Colonic mucosa (tissue), 4 donors: ENCODE data around the gene PHACTR4. TPM values are rescaled to one million over a fixed set of nuclear protein-coding genes. Genes with fewer than 3 reads are reported as not detected.
"Not testable (repeated sequence)": the region's sequence is repeated elsewhere in the genome, so short reads cannot be mapped to it uniquely, and the experiment has no call there.

Experiments used
- DNase-seq: peaks from one replicate; pipeline ENCODE4 v3.0.0-alpha.2; 2020
- H3K27ac ChIP-seq: fragments of 200-600 bp; one replicate; pipeline ENCODE4 v1.8.0; 2021
- H3K27me3 ChIP-seq: fragments of 200-600 bp; one replicate; pipeline ENCODE4 v1.8.0; 2021
- H3K36me3 ChIP-seq: fragments of 200-600 bp; one replicate; pipeline ENCODE4 v1.8.0; 2021
- H3K4me1 ChIP-seq: fragments of 200-600 bp; one replicate; pipeline ENCODE4 v1.8.0; 2021; ENCODE audit warnings: mild to moderate bottlenecking
- H3K4me3 ChIP-seq: fragments of 200-600 bp; one replicate; pipeline ENCODE4 v1.8.0; 2021
- H3K9ac ChIP-seq, 2 donors: one replicate each; pipeline ENCODE4 v1.7.0; 2013; ENCODE audit warnings: control low read depth in 2 of 2, low read depth in 2 of 2, low read length in 2 of 2
- H3K9me3 ChIP-seq: fragments of 200-600 bp; one replicate; pipeline ENCODE4 v1.8.0; 2021
- intact Hi-C: fragments of 100-400 bp; cut with DNase I; formaldehyde crosslinking; loops from one replicate; pipeline ENCODE4 v1.14.1; 2022
- total RNA-seq, 2 donors: library from RNA; stranded (reverse); fragmentation: NEBNext Ultra II Directional in 1 of 2; extraction: Animal tissue kit (Norgen Biotek cat#: 25700) in 1 of 2; gene quantifications; one replicate each; pipeline ENCODE4 v1.2.1, GENCODE V29; 2021
- TF ChIP-seq, protein P1 (sequence below): fragments of 200-600 bp; IDR thresholded peaks from one replicate; pipeline ENCODE4 v1.8.0; 2022; ENCODE audit warnings: antibody characterized with exemption, mild to moderate bottlenecking
- donor health status: healthy.
- donor health status: DM: no; HTN: no; CAD: no.
- donor health status: DM: no; HTN: no; CAD: no.

The PHACTR4 gene
- total RNA-seq, 2 donors from 2014 or later, result 43.1 to 49.8 TPM

DNA sequence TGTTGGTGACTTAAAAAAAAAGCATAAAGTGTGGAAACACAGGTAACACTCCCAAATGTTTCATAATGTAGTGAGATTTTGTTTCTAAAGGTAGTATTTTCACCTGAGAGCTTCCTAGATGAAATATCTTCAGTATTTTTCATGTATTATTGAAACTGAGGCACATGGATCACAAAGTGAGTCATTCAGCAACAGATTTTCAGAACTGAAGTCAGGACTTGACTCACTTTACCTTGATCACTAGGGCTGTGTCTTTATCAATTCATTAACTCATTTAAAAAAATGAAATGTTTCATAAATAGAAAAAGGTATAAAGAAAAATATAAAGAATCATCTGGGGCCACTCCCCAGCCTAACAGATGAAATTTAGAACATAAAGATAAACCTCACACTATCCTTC lies 69.8 kb downstream of the PHACTR4 start:
- TF ChIP-seq, protein P1, sequence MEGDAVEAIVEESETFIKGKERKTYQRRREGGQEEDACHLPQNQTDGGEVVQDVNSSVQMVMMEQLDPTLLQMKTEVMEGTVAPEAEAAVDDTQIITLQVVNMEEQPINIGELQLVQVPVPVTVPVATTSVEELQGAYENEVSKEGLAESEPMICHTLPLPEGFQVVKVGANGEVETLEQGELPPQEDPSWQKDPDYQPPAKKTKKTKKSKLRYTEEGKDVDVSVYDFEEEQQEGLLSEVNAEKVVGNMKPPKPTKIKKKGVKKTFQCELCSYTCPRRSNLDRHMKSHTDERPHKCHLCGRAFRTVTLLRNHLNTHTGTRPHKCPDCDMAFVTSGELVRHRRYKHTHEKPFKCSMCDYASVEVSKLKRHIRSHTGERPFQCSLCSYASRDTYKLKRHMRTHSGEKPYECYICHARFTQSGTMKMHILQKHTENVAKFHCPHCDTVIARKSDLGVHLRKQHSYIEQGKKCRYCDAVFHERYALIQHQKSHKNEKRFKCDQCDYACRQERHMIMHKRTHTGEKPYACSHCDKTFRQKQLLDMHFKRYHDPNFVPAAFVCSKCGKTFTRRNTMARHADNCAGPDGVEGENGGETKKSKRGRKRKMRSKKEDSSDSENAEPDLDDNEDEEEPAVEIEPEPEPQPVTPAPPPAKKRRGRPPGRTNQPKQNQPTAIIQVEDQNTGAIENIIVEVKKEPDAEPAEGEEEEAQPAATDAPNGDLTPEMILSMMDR, result no peak

GRCh38 chr1:28441674-28442073 lies 72.1 kb downstream of the PHACTR4 start:
- Histone ChIP-seq H3K4me3 (no peak overlapping the region), H3K4me1 (no peaks in the 10 kb centered on the region), H3K27me3 (no peaks in the 10 kb centered on the region), H3K36me3 (no peaks in the 10 kb centered on the region), H3K9ac (no peak overlapping the region), H3K9me3 (no peaks in the 10 kb centered on the region), H3K27ac (no peak overlapping the region)
- no peak for DNase-seq
- intact Hi-C loops, result no loop called here
- TF ChIP-seq, protein P1, result no peak

More for the DNA sequence above, 69.8 kb downstream of the PHACTR4 start:
- H3K9me3 ChIP-seq, result no peaks in the 10 kb centered on the region
- H3K27ac ChIP-seq, result no peak overlapping the region
- H3K4me1 ChIP-seq, result no peaks in the 10 kb centered on the region
- H3K36me3 ChIP-seq, result no peaks in the 10 kb centered on the region
- no peak for DNase-seq
- no peak overlapping the region for H3K9ac ChIP-seq
- intact Hi-C loops, result no loop called here
- H3K4me3 ChIP-seq, result no peak overlapping the region
- H3K27me3 ChIP-seq, result no peaks in the 10 kb centered on the region

GRCh38 chr1:28443550-28443949 lies 74.0 kb downstream of the PHACTR4 start:
- H3K4me3 ChIP-seq, result no peak overlapping the region
- H3K27ac ChIP-seq, result no peak overlapping the region
- H3K27me3 ChIP-seq, result no peaks in the 10 kb centered on the region
- H3K4me1 ChIP-seq, result no peaks in the 10 kb centered on the region
- no peak for DNase-seq
- no peaks in the 10 kb centered on the region for H3K36me3 ChIP-seq
- intact Hi-C loops, result no loop called here
- TF ChIP-seq, protein P1, result no peak
- no peak overlapping the region for H3K9ac ChIP-seq
- H3K9me3 ChIP-seq, result no peaks in the 10 kb centered on the region

DNA sequence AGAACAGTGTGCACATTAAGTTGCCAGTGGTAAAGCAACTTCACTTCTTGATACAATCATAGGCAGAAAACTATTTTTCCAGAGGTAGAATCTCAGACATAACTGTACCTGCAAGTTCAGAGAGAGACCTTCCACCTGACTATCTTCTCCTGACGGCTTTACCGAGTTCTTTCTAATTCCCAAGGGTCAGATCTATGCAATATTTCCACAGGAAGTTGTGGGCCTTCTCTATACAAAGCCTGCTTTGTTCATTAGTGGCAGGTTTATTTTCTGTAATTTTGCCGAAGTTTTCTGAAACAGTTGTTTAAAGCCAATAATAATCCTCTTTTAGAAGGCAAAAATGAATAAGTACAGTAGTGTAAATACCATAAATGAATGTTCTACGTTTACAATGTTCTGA lies 78.1 kb downstream of the PHACTR4 start:
- Histone ChIP-seq H3K9me3 (no peaks in the 10 kb centered on the region), H3K9ac (no peak overlapping the region), H3K4me1 (no peaks in the 10 kb centered on the region), H3K27ac (no peak overlapping the region), H3K27me3 (no peaks in the 10 kb centered on the region), H3K36me3 (no peaks in the 10 kb centered on the region), H3K4me3 (no peak overlapping the region)
- no peak for DNase-seq
- intact Hi-C loops, result no loop called here
- TF ChIP-seq, protein P1, result no peak

DNA sequence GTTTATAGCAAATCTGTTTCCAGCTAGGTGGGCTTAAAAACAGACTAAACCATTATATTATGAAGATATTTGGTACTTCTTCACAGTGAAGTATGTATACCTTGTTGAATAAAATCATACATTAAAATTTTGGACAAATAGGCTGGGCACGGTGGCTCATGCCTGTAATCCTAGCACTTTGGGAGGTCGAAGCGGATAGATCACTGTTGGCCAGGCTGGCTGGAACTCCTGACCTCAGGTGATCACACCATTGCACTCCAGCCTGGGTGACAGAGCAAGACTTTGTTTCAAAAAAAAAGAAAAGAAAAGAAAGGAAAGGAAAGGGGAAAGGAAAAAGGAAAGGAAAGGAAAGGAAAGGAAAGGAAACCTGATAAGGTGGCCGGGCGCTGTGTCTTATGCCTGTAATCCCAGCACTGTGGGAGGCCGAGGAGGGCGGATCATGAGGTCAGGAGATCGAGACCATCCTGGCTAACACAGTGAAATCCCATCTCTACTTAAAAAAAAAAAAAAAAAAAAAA lies 78.6 kb downstream of the PHACTR4 start:
- H3K27ac ChIP-seq, H3K9me3 ChIP-seq, DNase-seq, H3K4me1 ChIP-seq, intact Hi-C loops, H3K4me3 ChIP-seq, H3K9ac ChIP-seq, H3K27me3 ChIP-seq, H3K36me3 ChIP-seq: not testable (repeated sequence)

- no peak overlapping the region for H3K4me3 ChIP-seq
- no peaks in the 10 kb centered on the region for H3K36me3 ChIP-seq
- H3K4me1 ChIP-seq, result no peaks in the 10 kb centered on the region
- H3K9me3 ChIP-seq, result no peaks in the 10 kb centered on the region
- intact Hi-C loops, result no loop called here
- no peak overlapping the region for H3K27ac ChIP-seq
- H3K9ac ChIP-seq, result no peak overlapping the region
- no peak for DNase-seq
- TF ChIP-seq, protein P1, result no peak
- H3K27me3 ChIP-seq, result no peaks in the 10 kb centered on the region
These were observed 80.4 kb downstream of the PHACTR4 start for GRCh38 chr1:28449904-28450303.
